ENCODE results near the gene EOMES. TPM values are rescaled to one million over a fixed set of nuclear protein-coding genes. Genes with fewer than 3 reads are reported as not detected.

The EOMES gene
- total RNA-seq, 2 experiments from 2014 or later, result 2.9 to 3.3 TPM

DNA sequence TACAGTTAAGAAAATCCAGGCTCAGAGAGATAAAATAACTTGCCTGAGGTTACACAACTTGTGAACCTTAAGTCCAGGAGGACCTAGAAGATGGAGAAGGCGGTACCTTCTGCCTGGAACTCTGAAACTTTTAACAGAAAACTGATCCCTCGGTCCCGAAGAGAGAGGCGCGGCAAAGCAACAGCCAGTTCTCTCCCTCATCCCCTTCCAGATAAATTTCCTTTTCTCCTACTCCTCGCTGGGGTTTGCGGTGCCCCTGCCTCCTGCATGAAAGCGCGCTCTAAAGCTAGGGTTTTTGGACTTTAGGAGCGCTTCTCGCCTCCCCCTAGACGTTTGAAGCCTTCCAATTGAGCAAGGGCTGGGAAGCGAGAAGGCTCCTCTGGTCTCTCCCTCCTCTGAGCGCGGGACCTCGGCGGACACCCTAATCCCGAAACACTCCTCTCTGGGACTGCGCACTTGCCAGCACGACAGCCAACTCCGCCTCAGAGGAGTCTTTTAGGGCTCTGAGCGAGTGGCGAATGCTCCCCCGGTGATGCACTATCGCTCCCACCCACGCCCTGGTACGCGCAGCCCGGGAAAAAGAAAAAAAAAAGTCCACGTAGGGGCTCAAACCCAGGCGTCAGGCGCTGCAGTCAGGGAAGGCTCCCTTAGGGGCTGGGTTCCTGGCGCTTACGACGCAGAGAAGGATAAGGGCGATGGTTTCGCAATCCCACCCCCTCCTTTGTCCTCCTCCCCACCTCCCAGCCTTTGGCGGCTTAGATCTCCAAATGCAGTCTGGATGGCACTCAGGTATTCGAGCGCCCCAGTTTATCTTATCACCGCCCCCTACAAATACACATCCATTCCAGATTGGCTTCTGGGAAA lies 7.9 kb upstream of the EOMES start:
- H3K4me1 Mint-ChIP-seq (ENCODE audit: low read depth), result peaks cover 34% of the 10 kb centered on the region
- H3K27me3 Mint-ChIP-seq (ENCODE audit: low read depth), result peaks cover 76% of the 10 kb centered on the region
- ChIA-PET POLR2A (no interaction called here), CTCF (interaction anchor here (1.5 to 3.5 kb wide), 2 partner anchors 11 to 18 kb away, joined by 3 to 25 read pairs; no protein-coding TSS in a partner anchor)
- no peaks in the 10 kb centered on the region for H3K36me3 Mint-ChIP-seq (ENCODE audit: low read depth)
- H3K4me3 Mint-ChIP-seq, result peak overlapping the region; percentile 56
- ATAC-seq, result peak; percentile 31
- no peak overlapping the region for H3K27ac Mint-ChIP-seq
- no peak for DNase-seq
- H3K9me3 Mint-ChIP-seq (ENCODE audit: insufficient read depth), result no peaks in the 10 kb centered on the region

GRCh38 chr3:27729325-27729724 lies 7.2 kb upstream of the EOMES start:
- H3K36me3 Mint-ChIP-seq (ENCODE audit: low read depth), result no peaks in the 10 kb centered on the region
- POLR2A ChIA-PET, result no interaction called here
- H3K4me1 Mint-ChIP-seq (ENCODE audit: low read depth), result peaks cover 36% of the 10 kb centered on the region
- H3K4me3 Mint-ChIP-seq, result no peak overlapping the region
- CTCF ChIA-PET, result interaction anchor here (1.5 to 3.5 kb wide), 3 partner anchors 10 to 597 kb away, joined by 3 to 25 read pairs (median 5); no protein-coding TSS in a partner anchor
- no peaks in the 10 kb centered on the region for H3K9me3 Mint-ChIP-seq (ENCODE audit: insufficient read depth)
- H3K27me3 Mint-ChIP-seq (ENCODE audit: low read depth), result peaks cover 82% of the 10 kb centered on the region
- no peak overlapping the region for H3K27ac Mint-ChIP-seq
- ATAC-seq (no peak), DNase-seq (no peak)

DNA sequence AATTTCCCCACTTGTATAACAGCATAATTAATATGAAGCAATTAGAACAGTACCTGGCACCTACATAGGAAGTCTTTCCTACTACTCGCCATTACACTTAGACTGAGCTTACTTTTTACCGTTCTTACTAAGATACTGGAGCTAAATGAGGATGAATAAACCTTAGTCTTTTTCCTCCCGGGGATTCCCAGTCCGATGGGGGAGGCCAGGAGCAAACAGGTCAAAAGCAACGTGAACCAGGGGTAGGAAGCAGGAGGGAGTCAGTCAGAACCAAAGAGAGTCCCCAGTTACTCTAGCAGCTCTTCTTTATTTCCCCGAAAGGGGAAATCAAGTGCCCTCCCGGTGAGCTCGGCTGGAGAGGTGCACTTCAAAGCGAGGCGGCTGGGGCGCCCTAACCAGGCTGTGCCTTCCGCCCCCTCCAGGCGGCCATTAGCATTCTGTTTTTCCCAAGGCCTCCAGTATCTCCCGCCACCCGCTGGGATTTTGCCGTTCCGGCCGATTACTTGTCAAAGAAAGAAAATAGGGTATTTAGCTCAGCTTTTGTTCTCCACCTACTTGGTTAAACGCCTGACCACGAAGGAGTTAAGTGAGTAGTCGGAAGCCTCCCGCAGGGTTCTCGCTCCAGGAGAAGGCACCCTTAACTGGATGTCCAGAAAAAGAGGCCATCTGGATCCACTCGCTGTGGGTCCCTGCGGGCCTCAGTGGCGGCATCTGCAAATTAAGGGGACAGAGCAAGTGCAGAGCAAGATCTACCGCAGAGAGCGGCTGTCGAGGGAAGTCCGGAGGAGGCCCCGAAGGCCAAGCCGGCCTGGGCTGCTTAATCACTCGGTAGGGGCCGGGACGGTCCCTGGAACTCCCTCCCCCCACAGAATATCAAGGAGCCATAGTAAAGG lies 6.3 kb upstream of the EOMES start:
- Mint-ChIP-seq H3K27me3 (ENCODE audit: low read depth) (peaks cover 87% of the 10 kb centered on the region), H3K4me3 (peak overlapping the region; percentile 58), H3K36me3 (ENCODE audit: low read depth) (no peaks in the 10 kb centered on the region), H3K9me3 (ENCODE audit: insufficient read depth) (no peaks in the 10 kb centered on the region), H3K4me1 (ENCODE audit: low read depth) (peaks cover 45% of the 10 kb centered on the region), H3K27ac (no peak overlapping the region)
- DNase-seq (peak; percentile 44), ATAC-seq (peak; percentile 59)
- CTCF ChIA-PET, result interaction anchor here (1.0 to 3.5 kb wide), 5 partner anchors 9 to 598 kb away, joined by 3 to 25 read pairs (median 5); no protein-coding TSS in a partner anchor
- POLR2A ChIA-PET, result no interaction called here

DNA sequence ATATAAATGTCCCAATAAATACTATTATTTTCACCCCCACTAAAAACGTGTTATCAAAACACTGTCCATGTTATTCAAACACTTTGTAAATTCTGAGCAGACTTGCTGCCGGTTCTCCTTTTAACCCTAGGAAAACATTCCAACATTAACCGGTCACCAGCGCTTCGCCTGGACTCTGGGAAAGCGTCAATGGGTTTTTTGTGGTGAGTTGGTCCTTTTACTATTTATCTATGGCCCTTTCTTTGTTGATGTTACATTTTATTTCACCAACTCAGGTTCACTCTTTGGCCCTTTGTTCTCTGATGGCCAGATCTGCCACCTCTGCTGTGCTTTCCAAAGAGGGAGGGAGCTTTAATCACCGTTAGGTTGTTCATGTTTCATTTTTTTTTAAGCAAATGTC lies 4.1 kb upstream of the EOMES start:
- no peak overlapping the region for H3K4me3 Mint-ChIP-seq
- DNase-seq, result no peak
- H3K36me3 Mint-ChIP-seq (ENCODE audit: low read depth), result no peaks in the 10 kb centered on the region
- no peak overlapping the region for H3K27ac Mint-ChIP-seq
- peaks cover 58% of the 10 kb centered on the region for H3K4me1 Mint-ChIP-seq (ENCODE audit: low read depth)
- ATAC-seq, result no peak
- no peaks in the 10 kb centered on the region for H3K9me3 Mint-ChIP-seq (ENCODE audit: insufficient read depth)
- peaks cover 82% of the 10 kb centered on the region for H3K27me3 Mint-ChIP-seq (ENCODE audit: low read depth)
- POLR2A ChIA-PET, result no interaction called here
- CTCF ChIA-PET, result interaction anchor here (3.5 kb wide), 1 partner anchor 14 kb away, joined by 25 read pairs; no protein-coding TSS in a partner anchor

GRCh38 chr3:27724459-27725197 lies 2.5 kb upstream of the EOMES start:
- H3K4me1 Mint-ChIP-seq (ENCODE audit: low read depth), result peaks cover 50% of the 10 kb centered on the region
- H3K9me3 Mint-ChIP-seq (ENCODE audit: insufficient read depth), result no peaks in the 10 kb centered on the region
- no peak overlapping the region for H3K27ac Mint-ChIP-seq
- DNase-seq (no peak), ATAC-seq (no peak)
- CTCF ChIA-PET, result interaction anchor here (0.9 to 6.4 kb wide), 7 partner anchors 8 to 613 kb away, joined by 3 to 63 read pairs (median 11); no protein-coding TSS in a partner anchor
- POLR2A ChIA-PET, result interaction anchor here (0.6 kb wide), 1 partner anchor 64 kb away, joined by 3 read pairs; no protein-coding TSS in a partner anchor
- H3K36me3 Mint-ChIP-seq (ENCODE audit: low read depth), result peaks cover 3% of the 10 kb centered on the region
- H3K27me3 Mint-ChIP-seq (ENCODE audit: low read depth), result peaks cover 83% of the 10 kb centered on the region
- H3K4me3 Mint-ChIP-seq, result peak overlapping the region; percentile 84

- peak overlapping the region; percentile 84 for H3K4me3 Mint-ChIP-seq
- POLR2A ChIA-PET, result interaction anchor here (0.6 kb wide), 1 partner anchor 65 kb away, joined by 3 read pairs; no protein-coding TSS in a partner anchor
- CTCF ChIA-PET, result interaction anchor here (0.6 to 6.4 kb wide), 9 partner anchors 9 to 603 kb away, joined by 3 to 63 read pairs (median 11); no protein-coding TSS in a partner anchor
- peaks cover 82% of the 10 kb centered on the region for H3K27me3 Mint-ChIP-seq (ENCODE audit: low read depth)
- no peak for ATAC-seq
- DNase-seq, result no peak
- H3K4me1 Mint-ChIP-seq (ENCODE audit: low read depth), result peaks cover 43% of the 10 kb centered on the region
- H3K27ac Mint-ChIP-seq, result no peak overlapping the region
- no peaks in the 10 kb centered on the region for H3K9me3 Mint-ChIP-seq (ENCODE audit: insufficient read depth)
- H3K36me3 Mint-ChIP-seq (ENCODE audit: low read depth), result peaks cover 3% of the 10 kb centered on the region
Observed at GRCh38 chr3:27723815-27724458, 1.8 kb upstream of the EOMES start.

- Mint-ChIP-seq H3K36me3 (ENCODE audit: low read depth) (peaks cover 3% of the 10 kb centered on the region), H3K27ac (peak overlapping the region; percentile 46), H3K4me3 (peak overlapping the region; percentile 84), H3K27me3 (ENCODE audit: low read depth) (peaks cover 81% of the 10 kb centered on the region), H3K9me3 (ENCODE audit: insufficient read depth) (no peaks in the 10 kb centered on the region), H3K4me1 (ENCODE audit: low read depth) (peaks cover 38% of the 10 kb centered on the region)
- DNase-seq (no peak), ATAC-seq (no peak)
- CTCF ChIA-PET, result interaction anchor here (0.6 to 6.4 kb wide), 11 partner anchors 8 to 625 kb away, joined by 3 to 63 read pairs (median 6); partner anchors contain the start of genes AZI2 and ZCWPW2
- POLR2A ChIA-PET, result no interaction called here
Observed at GRCh38 chr3:27723456-27723814, 1.3 kb upstream of the EOMES start.

GRCh38 chr3:27723001-27723445 lies 900 bp upstream of the EOMES start:
- Mint-ChIP-seq H3K4me1 (ENCODE audit: low read depth) (peaks cover 34% of the 10 kb centered on the region), H3K27me3 (ENCODE audit: low read depth) (peaks cover 79% of the 10 kb centered on the region), H3K27ac (peak overlapping the region; percentile 46), H3K36me3 (ENCODE audit: low read depth) (peaks cover 3% of the 10 kb centered on the region), H3K9me3 (ENCODE audit: insufficient read depth) (no peaks in the 10 kb centered on the region), H3K4me3 (peak overlapping the region; percentile 84)
- POLR2A ChIA-PET, result interaction anchor here (0.6 kb wide), 1 partner anchor 41 kb away, joined by 3 read pairs; no protein-coding TSS in a partner anchor
- CTCF ChIA-PET, result interaction anchor here (0.7 to 6.4 kb wide), 13 partner anchors 8 to 626 kb away, joined by 3 to 63 read pairs (median 7); partner anchors contain the start of genes AZI2 and ZCWPW2
- ATAC-seq (no peak), DNase-seq (no peak)

DNA sequence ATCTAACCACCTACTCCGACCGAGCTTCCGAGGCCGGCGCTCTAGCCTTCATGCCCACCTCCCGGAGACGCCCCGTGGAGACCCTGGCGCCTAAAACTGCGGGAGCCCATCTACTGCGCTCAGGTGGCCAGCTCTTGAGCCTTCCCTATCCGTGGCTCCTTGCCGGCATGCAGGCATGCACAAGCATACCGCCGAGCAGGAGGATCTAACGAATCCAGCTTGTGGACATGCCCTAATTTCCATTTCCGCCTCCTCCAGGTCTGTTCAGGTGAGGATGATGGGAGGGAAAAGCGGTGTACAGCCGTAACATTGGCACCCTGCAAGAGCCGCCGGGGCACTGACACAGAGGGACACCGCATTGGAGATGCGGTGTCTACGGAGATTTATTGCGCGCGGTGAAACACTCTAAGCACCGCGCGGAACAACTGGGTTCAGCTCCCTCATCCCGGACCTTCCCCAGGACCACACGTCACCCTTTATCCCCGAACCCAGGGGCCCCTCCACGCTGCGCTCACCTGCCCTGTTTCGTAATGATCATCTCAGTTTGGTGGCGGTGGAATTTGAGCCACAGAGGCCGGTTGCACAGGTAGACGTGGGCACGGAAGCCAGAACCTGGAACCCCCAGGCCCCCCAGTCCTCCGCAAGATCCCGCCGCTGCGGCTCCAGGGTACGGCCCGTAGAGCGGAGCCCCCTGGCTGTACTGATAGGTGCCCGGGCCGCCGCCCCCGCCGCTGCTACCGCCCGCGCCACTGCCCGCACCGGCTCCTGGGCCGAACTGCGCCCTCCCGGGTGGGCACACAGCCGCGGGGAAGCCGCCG lies 1.0 kb downstream of the EOMES start:
- Mint-ChIP-seq H3K27ac (peak overlapping the region; percentile 20), H3K27me3 (ENCODE audit: low read depth) (peaks cover 66% of the 10 kb centered on the region), H3K4me3 (peak overlapping the region; percentile 75), H3K36me3 (ENCODE audit: low read depth) (peaks cover 3% of the 10 kb centered on the region), H3K9me3 (ENCODE audit: insufficient read depth) (no peaks in the 10 kb centered on the region), H3K4me1 (ENCODE audit: low read depth) (peaks cover 30% of the 10 kb centered on the region)
- ChIA-PET CTCF (interaction anchor here (0.7 to 6.4 kb wide), 23 partner anchors 9 to 616 kb away, joined by 3 to 63 read pairs (median 3); no protein-coding TSS in a partner anchor), POLR2A (interaction anchor here (1.0 to 2.1 kb wide), 3 partner anchors 8 to 605 kb away, joined by 3 to 10 read pairs (median 3); no protein-coding TSS in a partner anchor)
- ATAC-seq (peak; percentile 6), DNase-seq (no peak)

Data from activated CD8-positive, alpha-beta T cell treated with anti-CD3 and anti-CD28 coated beads, Interleukin-2, amount 10 ng/mL, durations not matched to agents 7 days and 5 days (primary cell).